Adrenal gland (tissue), 12 donors: ENCODE measurements around the gene SLC9A5. TPM values are rescaled to one million over a fixed set of nuclear protein-coding genes. Genes with fewer than 3 reads are reported as not detected.
A peak's percentile ranks its signal among the peaks of the same experiment; 100 is the strongest.

Source experiments
- DNase-seq, 7 donors: peaks; one replicate each; pipeline ENCODE4 v3.0.0-alpha.2; 2019 to 2020
- H3K27ac ChIP-seq, 5 donors: fragments of 200-600 bp; sonication (generic) in 4 of 5; 1 replicate in 3 of 5; 2 replicates in 2 of 5; pipeline versions ENCODE4 v1.5.1 to v1.8.0; 2016 to 2020; ENCODE audit warnings: mild to moderate bottlenecking in 1 of 5
- H3K27me3 ChIP-seq: fragments of 200-600 bp; 2 replicates; pipeline ENCODE4 v1.8.0; 2021
- H3K36me3 ChIP-seq, 2 donors: fragments of 200-600 bp; replicated peaks in 1 of 2; 1 replicate in 1 of 2; 2 replicates in 1 of 2; pipeline versions ENCODE4 v1.5.1 to v1.8.0; 2018 to 2022
- H3K4me1 ChIP-seq, 2 donors: fragments of 200-600 bp; replicated peaks in 1 of 2; 1 replicate in 1 of 2; 2 replicates in 1 of 2; pipeline versions ENCODE4 v1.5.1 to v1.8.0; 2018 to 2021
- H3K4me3 ChIP-seq, 4 donors: fragments of 200-600 bp; sonication (generic) in 3 of 4; one replicate each; pipeline ENCODE4 v1.5.1; 2016 to 2018
- H3K9me3 ChIP-seq, 3 donors: fragments of 200-600 bp; sonication (generic) in 1 of 3; replicated peaks in 1 of 3; 1 replicate in 2 of 3; 2 replicates in 1 of 3; pipeline versions ENCODE4 v1.5.1 to v1.8.0; 2016 to 2021
- CTCF ChIP-seq, 6 experiments: fragments of 450-650 bp in 4 of 6; fragments of 200-600 bp in 2 of 6; sonication (generic) in 1 of 6; IDR thresholded peaks; 1 replicate in 5 of 6; 2 replicates in 1 of 6; pipeline versions ENCODE4 v1.5.1 to v1.8.0; 2016 to 2021; ENCODE audit warnings: antibody characterized with exemption in 6 of 6, mild to moderate bottlenecking in 2 of 6, moderate library complexity in 1 of 6
- POLR2A ChIP-seq, 2 donors: fragments of 450-650 bp; IDR thresholded peaks; one replicate each; pipeline ENCODE4 v1.6.1; 2017; ENCODE audit warnings: antibody characterized with exemption in 2 of 2, mild to moderate bottlenecking in 2 of 2, moderate library complexity in 1 of 2
- WGBS, 4 donors: extraction: QIAGEN DNeasy Blood & Tissue Kit in 2 of 4; methylation state at CpG; one replicate each; pipeline versions ENCODE4 v1.1.5 to v1.1.7; 2013 to 2017; 5-methylcytosine and 5-hydroxymethylcytosine counted together
- intact Hi-C, 2 donors: fragments of 100-400 bp; cut with DNase I; formaldehyde crosslinking; loops; one replicate each; pipeline versions ENCODE4 v1.14.1 to v1.15.0; 2022 to 2023
- polyA plus RNA-seq, 3 donors: library from polyadenylated mRNA; stranded (reverse); fragments of 200-250 nt in 2 of 3; fragments of 350-450 nt in 1 of 3; fragmentation: Illumina TruSeq in 1 of 3; extraction: RNeasy Lipid Tissue Mini Kit (QIAGEN cat#74804) in 1 of 3; gene quantifications; one replicate each; pipeline ENCODE4 v1.2.3, GENCODE V29; 2013 to 2014
- total RNA-seq, 9 donors: library from RNA; depleted of rRNA in 4 of 9; stranded (reverse); fragments of >200 nt in 4 of 9; fragments of 120-200 nt in 1 of 9; fragmentation: NEBNext Ultra II Directional in 1 of 9; extraction: Animal tissue kit (Norgen Biotek cat#: 25700) in 1 of 9; gene quantifications; one replicate each; pipeline versions ENCODE4 v1.1.0 to v1.2.4, GENCODE V29; 2013 to 2023
- donor health status: healthy with polysubstance abuse.
- donor health status: Bipolar disorder and iron deficiency.
- donor health status: DM: yes; HTN: yes; CAD: no.
- donor health status: DM: no; HTN: no; CAD: no.
- donor health status: DM: no; HTN: no; CAD: no.
- donor health status: DM: yes; HTN: yes; CAD: no.

Gene SLC9A5
- total and polyA plus RNA-seq, 12 donors = 0.09 to 2.8 (median 0.83) TPM; not detected in 1

DNA sequence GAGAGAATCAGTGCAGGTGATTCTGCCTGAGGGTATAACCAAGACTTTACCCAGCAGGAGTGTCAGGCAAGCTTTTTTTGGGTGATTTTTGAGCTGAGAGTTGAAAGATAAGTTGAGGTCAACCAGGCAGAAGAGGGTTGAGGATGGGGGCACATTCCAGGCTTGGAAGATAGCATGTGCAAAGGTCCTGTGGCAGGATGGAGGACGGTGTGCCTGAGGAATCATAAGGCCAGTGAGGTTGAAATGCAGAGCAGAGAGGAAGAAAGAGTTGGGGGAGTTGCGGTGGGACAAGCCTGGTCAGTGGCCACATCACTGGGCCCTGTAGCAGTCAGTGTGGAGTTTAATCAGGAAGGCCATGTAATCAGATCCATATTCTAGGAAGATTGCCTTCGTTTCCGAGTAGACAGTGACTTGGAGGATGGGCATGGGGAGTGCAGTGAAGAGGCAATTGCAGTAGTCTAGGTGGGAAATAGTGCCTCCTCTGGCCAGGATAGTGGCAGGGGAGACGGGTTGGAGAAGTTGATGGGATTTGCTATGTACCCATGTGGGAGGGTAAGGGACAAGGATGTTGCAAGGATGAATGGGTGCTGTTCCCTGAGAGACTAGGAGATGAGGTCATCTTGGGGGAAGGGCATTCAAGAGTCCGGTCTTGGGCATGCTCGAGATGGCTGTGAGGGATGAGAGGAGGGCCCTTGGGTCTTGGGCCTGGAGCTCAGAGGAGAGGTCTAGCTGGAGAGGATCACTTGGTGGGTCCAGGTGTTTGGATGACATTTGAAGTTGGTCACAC, 34.5 kb downstream of the SLC9A5 start:
- intact Hi-C loops = no loop called here
- 95 to 97% (median 95%) methylated on average over 7 of the region's 7 CpGs for WGBS, 4 donors
- Histone ChIP-seq H3K9me3 (no peaks in the 10 kb centered on the region), H3K36me3 (no peaks in the 10 kb centered on the region), H3K27ac (no peak overlapping the region), H3K27me3 (no peaks in the 10 kb centered on the region), H3K4me3 (no peak overlapping the region), H3K4me1 (peaks cover 7 to 14% of the 10 kb centered on the region in 2 donors)
- no peak for TF ChIP-seq CTCF (IDR thresholded peaks at IDR 0.05)
- no peak for TF ChIP-seq POLR2A (IDR thresholded peaks at IDR 0.05)
- no peak for DNase-seq

GRCh38 chr16:67283826-67284555, 35.2 kb downstream of the SLC9A5 start:
- H3K27ac ChIP-seq = no peak overlapping the region
- no peak overlapping the region for H3K4me3 ChIP-seq
- H3K9me3 ChIP-seq = no peaks in the 10 kb centered on the region
- H3K4me1 ChIP-seq = peaks cover 0 to 6% of the 10 kb centered on the region in 2 donors
- no peak for DNase-seq
- H3K36me3 ChIP-seq = no peaks in the 10 kb centered on the region
- intact Hi-C loops = no loop called here
- TF ChIP-seq POLR2A (IDR thresholded peaks at IDR 0.05) = no peak
- no peaks in the 10 kb centered on the region for H3K27me3 ChIP-seq
- 93 to 97% (median 94%) methylated on average over 17 to 21 of the region's 21 CpGs for WGBS, 4 donors

DNA sequence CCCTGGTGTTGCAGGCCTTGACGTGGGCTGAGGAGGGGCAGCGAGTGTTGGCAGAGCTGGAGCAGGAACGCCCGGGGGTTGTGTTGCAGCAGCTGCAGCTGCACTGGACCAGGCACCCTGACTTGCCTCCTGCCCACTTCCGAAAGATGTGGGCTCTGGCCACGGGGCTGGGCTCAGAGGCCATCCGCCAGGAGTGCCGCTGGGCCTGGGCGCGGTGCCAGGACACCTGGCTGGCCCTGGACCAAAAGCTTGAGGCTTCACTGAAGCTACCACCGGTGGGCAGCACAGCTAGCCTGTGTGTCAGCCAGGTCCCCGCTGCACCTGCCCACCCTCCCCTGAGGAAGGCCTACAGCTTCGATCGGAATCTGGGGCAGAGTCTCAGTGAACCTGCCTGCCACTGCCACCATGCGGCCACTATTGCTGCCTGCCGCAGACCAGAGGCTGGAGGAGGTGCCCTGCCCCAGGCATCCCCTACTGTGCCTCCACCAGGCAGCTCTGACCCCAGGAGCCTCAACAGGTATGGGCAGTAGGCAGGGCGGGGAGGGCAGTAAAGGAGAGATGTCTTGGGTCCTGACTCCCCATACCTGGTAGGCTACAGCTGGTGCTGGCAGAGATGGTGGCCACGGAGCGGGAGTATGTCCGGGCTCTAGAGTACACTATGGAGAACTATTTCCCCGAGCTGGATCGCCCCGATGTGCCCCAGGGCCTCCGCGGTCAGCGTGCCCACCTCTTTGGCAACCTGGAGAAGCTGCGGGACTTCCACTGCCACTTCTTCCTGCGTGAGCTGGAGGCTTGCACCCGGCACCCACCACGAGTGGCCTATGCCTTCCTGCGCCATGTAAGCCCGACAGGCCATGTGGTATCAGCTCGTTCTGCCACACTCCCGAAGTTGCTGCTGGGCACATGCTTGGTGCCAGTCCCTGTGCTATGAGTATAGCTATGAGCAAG, 36.2 kb downstream of the SLC9A5 start:
- no peaks in the 10 kb centered on the region for H3K27me3 ChIP-seq
- no peaks in the 10 kb centered on the region for H3K4me1 ChIP-seq
- intact Hi-C loops = no loop called here
- no peaks in the 10 kb centered on the region for H3K9me3 ChIP-seq
- H3K27ac ChIP-seq = no peak overlapping the region
- H3K36me3 ChIP-seq = no peaks in the 10 kb centered on the region
- 73 to 89% (median 81%) methylated on average over 9 to 34 of the region's 34 CpGs for WGBS, 4 donors
- no peak overlapping the region for H3K4me3 ChIP-seq
- DNase-seq = peak in 6 of 7 donors; percentile 37 to 70 (median 61)
- TF ChIP-seq POLR2A (IDR thresholded peaks at IDR 0.05) (no peak), CTCF (IDR thresholded peaks at IDR 0.05) (peak in 5 of 6 experiments; percentile 38 to 55 (median 43))

DNA sequence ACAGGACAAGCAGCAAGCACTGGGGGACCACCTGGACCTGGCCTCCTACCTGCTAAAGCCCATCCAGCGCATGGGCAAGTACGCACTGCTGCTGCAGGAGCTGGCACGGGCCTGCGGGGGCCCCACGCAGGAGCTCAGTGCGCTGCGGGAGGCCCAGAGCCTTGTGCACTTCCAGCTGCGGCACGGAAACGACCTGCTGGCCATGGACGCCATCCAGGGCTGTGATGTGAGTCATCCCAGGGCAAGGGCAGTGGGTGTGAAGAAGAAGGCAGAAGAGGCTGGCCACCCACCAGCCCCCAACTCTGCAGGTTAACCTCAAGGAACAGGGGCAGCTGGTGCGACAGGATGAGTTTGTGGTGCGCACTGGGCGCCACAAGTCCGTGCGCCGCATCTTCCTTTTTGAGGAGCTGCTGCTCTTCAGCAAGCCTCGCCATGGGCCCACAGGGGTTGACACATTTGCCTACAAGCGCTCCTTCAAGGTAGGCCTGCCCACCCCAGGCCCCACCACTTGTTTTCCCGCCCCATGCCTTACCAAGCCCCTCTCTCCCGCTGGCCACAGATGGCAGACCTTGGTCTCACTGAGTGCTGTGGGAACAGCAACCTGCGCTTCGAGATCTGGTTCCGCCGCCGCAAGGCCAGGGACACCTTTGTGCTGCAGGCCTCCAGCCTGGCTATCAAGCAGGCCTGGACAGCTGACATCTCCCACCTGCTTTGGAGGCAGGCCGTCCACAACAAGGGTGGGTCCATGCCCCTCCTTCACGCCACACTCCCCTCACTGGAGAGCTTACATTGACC, 37.9 kb downstream of the SLC9A5 start:
- TF ChIP-seq CTCF (IDR thresholded peaks at IDR 0.05) = no peak
- TF ChIP-seq POLR2A (IDR thresholded peaks at IDR 0.05) = no peak
- no peaks in the 10 kb centered on the region for H3K4me1 ChIP-seq
- no peaks in the 10 kb centered on the region for H3K36me3 ChIP-seq
- H3K27me3 ChIP-seq = no peaks in the 10 kb centered on the region
- no peaks in the 10 kb centered on the region for H3K9me3 ChIP-seq
- no peak overlapping the region for H3K4me3 ChIP-seq
- intact Hi-C loops = no loop called here
- 73 to 95% (median 80%) methylated on average over 15 to 28 of the region's 28 CpGs for WGBS, 4 donors
- H3K27ac ChIP-seq = no peak overlapping the region
- DNase-seq = peak; percentile 48 to 75 (median 67)
